ENCODE measurements around the gene SLC1A3. TPM values are rescaled to one million over a fixed set of nuclear protein-coding genes. Genes with fewer than 3 reads are reported as not detected.

The SLC1A3 gene
- total and polyA plus RNA-seq, 8 donors: 0.76 to 29.7 (median 3.1) TPM

DNA sequence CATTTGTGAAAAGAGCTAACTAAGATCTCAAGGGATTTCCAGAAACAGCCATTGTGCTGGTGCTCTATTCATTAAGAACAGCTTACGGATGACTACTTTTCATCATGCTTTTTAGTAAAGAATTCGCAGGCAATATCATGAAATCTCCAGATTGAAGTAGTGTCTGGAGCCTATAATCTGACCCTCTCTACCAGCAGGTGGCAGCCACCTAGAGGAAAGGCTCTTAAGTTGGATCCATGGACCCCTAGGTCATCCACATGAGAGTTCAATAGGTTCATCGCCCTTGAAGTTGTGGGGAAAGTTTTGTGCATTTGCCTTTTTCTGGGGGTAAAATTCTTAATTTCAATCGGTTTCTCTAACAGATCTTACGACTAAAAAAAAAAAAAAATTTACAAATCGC lies 82.3 kb downstream of the SLC1A3 start:
- H3K9me3 ChIP-seq: no peaks in the 10 kb centered on the region
- H3K4me3 ChIP-seq: no peak overlapping the region
- no peak for TF ChIP-seq POLR2A (IDR thresholded peaks at IDR 0.05)
- TF ChIP-seq, protein P1, sequence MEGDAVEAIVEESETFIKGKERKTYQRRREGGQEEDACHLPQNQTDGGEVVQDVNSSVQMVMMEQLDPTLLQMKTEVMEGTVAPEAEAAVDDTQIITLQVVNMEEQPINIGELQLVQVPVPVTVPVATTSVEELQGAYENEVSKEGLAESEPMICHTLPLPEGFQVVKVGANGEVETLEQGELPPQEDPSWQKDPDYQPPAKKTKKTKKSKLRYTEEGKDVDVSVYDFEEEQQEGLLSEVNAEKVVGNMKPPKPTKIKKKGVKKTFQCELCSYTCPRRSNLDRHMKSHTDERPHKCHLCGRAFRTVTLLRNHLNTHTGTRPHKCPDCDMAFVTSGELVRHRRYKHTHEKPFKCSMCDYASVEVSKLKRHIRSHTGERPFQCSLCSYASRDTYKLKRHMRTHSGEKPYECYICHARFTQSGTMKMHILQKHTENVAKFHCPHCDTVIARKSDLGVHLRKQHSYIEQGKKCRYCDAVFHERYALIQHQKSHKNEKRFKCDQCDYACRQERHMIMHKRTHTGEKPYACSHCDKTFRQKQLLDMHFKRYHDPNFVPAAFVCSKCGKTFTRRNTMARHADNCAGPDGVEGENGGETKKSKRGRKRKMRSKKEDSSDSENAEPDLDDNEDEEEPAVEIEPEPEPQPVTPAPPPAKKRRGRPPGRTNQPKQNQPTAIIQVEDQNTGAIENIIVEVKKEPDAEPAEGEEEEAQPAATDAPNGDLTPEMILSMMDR (IDR thresholded peaks at IDR 0.05): no peak
- no peak for TF ChIP-seq POLR2AphosphoS5 (IDR thresholded peaks at IDR 0.05)
- no peak for TF ChIP-seq EP300 (IDR thresholded peaks at IDR 0.05)
- peaks cover 0 to 10% (median 9%) of the 10 kb centered on the region in 3 donors for H3K27me3 ChIP-seq
- 87 to 89% (median 88%) methylated on average over 6 of the region's 6 CpGs for WGBS, 5 donors
- peaks cover 5 to 26% (median 16%) of the 10 kb centered on the region in 4 donors for H3K4me1 ChIP-seq
- no peaks in the 10 kb centered on the region for H3K36me3 ChIP-seq
- no peak for DNase-seq
- H3K27ac ChIP-seq: no peak overlapping the region
- intact Hi-C loops (cut with DNase I; ENCODE audit: low total_unique reads): no loop called here

- Histone ChIP-seq H3K4me3 (no peak overlapping the region), H3K9me3 (no peaks in the 10 kb centered on the region), H3K4me1 (peaks cover 5 to 26% (median 16%) of the 10 kb centered on the region in 4 donors), H3K36me3 (no peaks in the 10 kb centered on the region), H3K27me3 (peaks cover 0 to 10% (median 9%) of the 10 kb centered on the region in 3 donors), H3K27ac (no peak overlapping the region)
- DNase-seq: peak in 1 of 2 donors; percentile 32
- 78 to 92% (median 86%) methylated on average over 5 of the region's 5 CpGs for WGBS, 5 donors
- intact Hi-C loops (cut with DNase I; ENCODE audit: low total_unique reads): no loop called here
- TF ChIP-seq POLR2AphosphoS5 (IDR thresholded peaks at IDR 0.05): no peak
- TF ChIP-seq, protein P1 (IDR thresholded peaks at IDR 0.05): no peak
- no peak for TF ChIP-seq EP300 (IDR thresholded peaks at IDR 0.05)
- TF ChIP-seq POLR2A (IDR thresholded peaks at IDR 0.05): no peak
Observed at GRCh38 chr5:36689225-36689624, 82.8 kb downstream of the SLC1A3 start.

DNA sequence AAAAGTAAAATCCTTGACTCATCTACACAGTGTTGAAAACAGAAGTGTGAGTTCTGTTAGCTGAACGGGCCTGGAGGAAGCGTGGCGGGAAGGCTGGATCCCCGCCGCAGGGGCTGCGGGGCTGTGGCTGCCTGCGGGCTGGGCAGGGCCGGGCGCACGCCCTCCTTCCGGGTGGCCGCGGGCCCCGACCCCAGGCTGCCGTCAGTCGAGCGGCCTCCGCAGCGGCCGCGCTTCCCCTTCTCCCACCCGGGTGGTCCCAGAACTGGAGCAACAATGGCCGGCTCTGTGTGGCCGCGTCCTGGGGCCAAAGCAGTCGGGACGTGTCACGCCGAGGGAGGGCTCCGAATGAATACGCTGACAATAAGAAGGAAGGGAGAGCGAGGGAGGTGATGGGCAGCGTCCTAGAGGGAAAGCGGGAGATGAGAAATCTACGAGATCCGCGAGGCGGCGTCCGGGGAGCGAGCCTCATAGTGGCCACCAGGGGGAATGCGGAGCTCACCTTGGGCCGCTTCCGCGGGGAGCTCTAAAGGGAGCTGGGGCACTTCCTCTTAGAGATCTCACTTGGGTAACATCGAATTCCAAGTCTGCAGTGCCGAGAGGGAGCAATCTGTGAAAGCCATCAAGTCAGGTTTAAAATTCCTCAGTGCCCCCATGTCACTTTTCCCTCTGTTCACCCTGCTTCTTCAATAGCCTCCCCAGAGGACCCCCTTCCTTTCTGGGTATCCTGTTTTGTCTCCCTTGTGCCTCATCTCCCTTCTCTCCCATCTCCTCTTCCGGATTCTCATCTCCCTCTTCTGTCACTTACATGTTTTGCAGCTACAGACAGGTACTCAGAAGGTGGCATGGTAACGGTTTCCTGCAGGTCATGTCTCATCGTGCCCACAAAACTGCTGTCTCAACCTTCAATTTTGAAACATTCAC lies 83.9 kb downstream of the SLC1A3 start:
- H3K4me1 ChIP-seq: peaks cover 5 to 26% (median 16%) of the 10 kb centered on the region in 4 donors
- peak overlapping the region; percentile 49 to 62 (median 51) for H3K4me3 ChIP-seq
- intact Hi-C loops (cut with DNase I; ENCODE audit: low total_unique reads): loop anchor here (5.0 kb wide), 1 partner anchor 273 kb away; no protein-coding TSS in a partner anchor
- 3 to 5% (median 4%) methylated on average over 44 to 50 of the region's 50 CpGs for WGBS, 5 donors
- peaks cover 0 to 10% (median 9%) of the 10 kb centered on the region in 3 donors for H3K27me3 ChIP-seq
- H3K9me3 ChIP-seq: no peaks in the 10 kb centered on the region
- H3K27ac ChIP-seq: peak overlapping the region in 4 of 5 donors; percentile 10 to 78 (median 72)
- TF ChIP-seq POLR2A (IDR thresholded peaks at IDR 0.05) (no peak), POLR2AphosphoS5 (IDR thresholded peaks at IDR 0.05) (peak in 1 of 3 donors; percentile 33), EP300 (IDR thresholded peaks at IDR 0.05) (no peak)
- TF ChIP-seq, protein P1 (IDR thresholded peaks at IDR 0.05): peak in 5 of 7 experiments; percentile 60 to 84 (median 81)
- DNase-seq: peak; percentile 82 to 90
- H3K36me3 ChIP-seq: no peaks in the 10 kb centered on the region

DNA sequence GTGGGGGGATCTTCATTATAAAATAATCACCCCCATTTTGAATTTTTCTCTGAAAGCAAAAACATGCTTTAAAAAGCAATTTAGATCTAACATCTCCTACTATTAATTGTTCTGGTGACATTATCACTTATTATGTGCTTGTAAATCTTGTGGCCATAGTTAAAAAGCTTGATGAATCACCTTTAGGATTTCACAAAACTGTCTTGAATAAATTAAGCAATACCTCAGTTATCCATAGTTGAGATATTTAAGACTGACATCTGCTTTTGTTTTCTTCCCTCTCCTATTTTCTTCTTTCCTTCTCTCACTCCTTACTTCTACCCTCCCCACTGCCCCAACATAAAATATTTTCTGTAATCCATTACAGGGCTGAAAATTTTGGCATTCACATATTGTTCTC lies 84.8 kb downstream of the SLC1A3 start:
- intact Hi-C loops (cut with DNase I; ENCODE audit: low total_unique reads): loop anchor here (5.0 kb wide), 1 partner anchor 274 kb away; no protein-coding TSS in a partner anchor
- Histone ChIP-seq H3K4me3 (no peak overlapping the region), H3K36me3 (no peaks in the 10 kb centered on the region), H3K27ac (no peak overlapping the region), H3K27me3 (peaks cover 0 to 10% (median 9%) of the 10 kb centered on the region in 3 donors), H3K9me3 (no peaks in the 10 kb centered on the region), H3K4me1 (peaks cover 5 to 26% (median 16%) of the 10 kb centered on the region in 4 donors)
- DNase-seq: no peak
- TF ChIP-seq POLR2A (IDR thresholded peaks at IDR 0.05): no peak
- TF ChIP-seq POLR2AphosphoS5 (IDR thresholded peaks at IDR 0.05): no peak
- TF ChIP-seq, protein P1 (IDR thresholded peaks at IDR 0.05): no peak
- TF ChIP-seq EP300 (IDR thresholded peaks at IDR 0.05): no peak

Data from stomach (tissue), 9 donors.